Epithelial cell of proximal tubule (primary cell): ENCODE results near the gene F11R. TPM values are rescaled to one million over a fixed set of nuclear protein-coding genes. Genes with fewer than 3 reads are reported as not detected.

Source experiments
- DNase-seq: peaks from one replicate; pipeline ENCODE4 v3.0.0-alpha.2; 2011; ENCODE audit warnings: low read depth
- H3K4me3 ChIP-seq: 2 replicates; pipeline ENCODE4 v1.5.1; 2011; ENCODE audit warnings: low read depth, mild to moderate bottlenecking, low read length
- CTCF ChIP-seq: conservative IDR thresholded peaks from 2 replicates; pipeline ENCODE4 v1.5.1; 2012; ENCODE audit warnings: low read depth, mild to moderate bottlenecking, low read length
- total RNA-seq: library from RNA; depleted of rRNA; stranded (reverse); fragments of >200 nt; gene quantifications from 2 replicates; pipeline ENCODE4 v1.2.3, GENCODE V29; 2015

The F11R gene
- total RNA-seq, 1 donor from 2014 or later: 57.8 TPM

- DNase-seq: no peak
- TF ChIP-seq CTCF: no peak
- H3K4me3 ChIP-seq: no peak overlapping the region
Measured at GRCh38 chr1:161047436-161048420, 26.8 kb upstream of the F11R start.

GRCh38 chr1:161046605-161047228 is 25.8 kb upstream of the F11R start:
- H3K4me3 ChIP-seq: peak overlapping the region; percentile 85
- no peak for TF ChIP-seq CTCF
- DNase-seq: no peak

- peak within 1 kb of the TSS; percentile 85 for H3K4me3 ChIP-seq
- DNase-seq: peak; percentile 79
- no peak for TF ChIP-seq CTCF
Measured at GRCh38 chr1:161045736-161046604, 25.0 kb upstream of the F11R start, which contains the start of gene USF1. Gene USF1 (minus strand): TSS chr1:161045977. CDS start chr1:161043275, 2,702 bp downstream.

- peak overlapping the region; percentile 85 for H3K4me3 ChIP-seq
- no peak for DNase-seq
- TF ChIP-seq CTCF: no peak
Measured at GRCh38 chr1:161044908-161045735, 24.2 kb upstream of the F11R start.

GRCh38 chr1:161044535-161044907 is 23.6 kb upstream of the F11R start:
- no peak for TF ChIP-seq CTCF
- H3K4me3 ChIP-seq: peak overlapping the region; percentile 85
- no peak for DNase-seq

GRCh38 chr1:161039546-161039945 is 18.6 kb upstream of the F11R start:
- DNase-seq: no peak
- no peak for TF ChIP-seq CTCF
- no peak overlapping the region for H3K4me3 ChIP-seq
